Measurements from ENCODE around the gene THOC2.
"Not testable (repeated sequence)": the region's sequence is repeated elsewhere in the genome, so short reads cannot be mapped to it uniquely, and the experiment has no call there.

Gene THOC2

GRCh38 chrX:123601437-123601836 is 131.4 kb downstream of the THOC2 start:
- CTCF ChIA-PET = no interaction called here

DNA sequence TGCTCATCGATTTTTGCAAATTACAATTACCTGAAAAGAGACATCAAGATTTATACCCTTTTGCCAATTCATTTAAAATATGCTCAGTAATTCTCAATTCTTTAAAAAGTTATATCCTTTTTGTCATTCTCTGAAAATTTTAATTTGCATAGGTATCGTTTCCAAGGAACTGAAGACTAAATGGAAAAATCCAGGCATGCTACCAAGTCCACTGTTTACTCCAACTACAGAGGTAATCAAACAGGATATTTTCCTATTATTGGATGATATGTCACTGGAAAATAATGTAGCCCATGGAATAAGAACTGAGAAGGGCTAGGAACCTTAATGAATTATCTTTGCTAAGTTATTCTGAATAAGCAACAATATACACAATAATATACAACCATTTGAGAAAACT is 132.7 kb downstream of the THOC2 start:
- no peak for DNase-seq
- Mint-ChIP-seq H3K4me3 (no peak overlapping the region), H3K4me1 (no peaks in the 10 kb centered on the region), H3K27me3 (no peaks in the 10 kb centered on the region), H3K36me3 (peaks cover 18% of the 10 kb centered on the region), H3K27ac (no peak overlapping the region), H3K9me3 (no peaks in the 10 kb centered on the region)
- CTCF ChIA-PET = no interaction called here

More at GRCh38 chrX:123601437-123601836, 131.4 kb downstream of the THOC2 start:
- Mint-ChIP-seq H3K4me1 (no peaks in the 10 kb centered on the region), H3K4me3 (no peak overlapping the region), H3K36me3 (peaks cover 22% of the 10 kb centered on the region), H3K27ac (no peak overlapping the region), H3K27me3 (no peaks in the 10 kb centered on the region), H3K9me3 (no peaks in the 10 kb centered on the region)
- DNase-seq = no peak

- CTCF ChIA-PET = no interaction called here
- H3K36me3 Mint-ChIP-seq = no peaks in the 10 kb centered on the region
- no peak overlapping the region for H3K4me3 Mint-ChIP-seq
- peaks cover 11% of the 10 kb centered on the region for H3K4me1 Mint-ChIP-seq
- no peaks in the 10 kb centered on the region for H3K9me3 Mint-ChIP-seq
- H3K27me3 Mint-ChIP-seq = no peaks in the 10 kb centered on the region
- no peak for DNase-seq
- H3K27ac Mint-ChIP-seq = no peak overlapping the region
These were observed 141.9 kb downstream of the THOC2 start for GRCh38 chrX:123590842-123591486.

GRCh38 chrX:123588723-123589122 is 144.1 kb downstream of the THOC2 start:
- Mint-ChIP-seq H3K36me3 (no peaks in the 10 kb centered on the region), H3K27me3 (no peaks in the 10 kb centered on the region), H3K4me1 (peaks cover 11% of the 10 kb centered on the region), H3K4me3 (no peak overlapping the region), H3K9me3 (no peaks in the 10 kb centered on the region), H3K27ac (no peak overlapping the region)
- CTCF ChIA-PET = no interaction called here
- no peak for DNase-seq

- no peaks in the 10 kb centered on the region for H3K36me3 Mint-ChIP-seq
- no peak for DNase-seq
- CTCF ChIA-PET = no interaction called here
- H3K9me3 Mint-ChIP-seq = no peaks in the 10 kb centered on the region
- no peak overlapping the region for H3K4me3 Mint-ChIP-seq
- H3K4me1 Mint-ChIP-seq = no peaks in the 10 kb centered on the region
- H3K27me3 Mint-ChIP-seq = no peaks in the 10 kb centered on the region
- no peak overlapping the region for H3K27ac Mint-ChIP-seq
These were observed 151.3 kb downstream of the THOC2 start for GRCh38 chrX:123581586-123581985.

DNA sequence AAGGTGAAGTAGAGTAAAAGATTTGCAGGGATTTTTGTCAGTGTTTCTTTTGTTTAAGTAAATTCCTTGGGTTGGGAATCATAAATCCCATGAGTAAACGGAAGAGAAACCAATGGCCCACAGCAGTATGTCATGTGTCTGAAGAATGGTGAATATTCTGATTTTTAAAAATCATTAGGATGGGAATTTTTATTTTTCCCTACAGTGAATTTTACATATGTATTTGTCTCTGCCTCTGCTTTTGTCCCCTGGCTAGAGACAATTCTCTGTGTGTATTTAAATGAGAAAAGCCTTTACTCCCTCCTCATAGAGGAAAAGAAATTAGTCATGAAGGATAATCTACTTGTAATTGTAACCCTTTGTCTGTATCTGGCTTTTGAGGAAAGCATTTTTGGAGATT is 152.1 kb downstream of the THOC2 start:
- Mint-ChIP-seq H3K4me1 (no peaks in the 10 kb centered on the region), H3K36me3 (no peaks in the 10 kb centered on the region), H3K9me3 (peaks cover 1% of the 10 kb centered on the region), H3K4me3 (no peak overlapping the region), H3K27me3 (no peaks in the 10 kb centered on the region), H3K27ac (no peak overlapping the region)
- CTCF ChIA-PET = no interaction called here
- no peak for DNase-seq

- DNase-seq, H3K4me1 Mint-ChIP-seq, CTCF ChIA-PET, H3K36me3 Mint-ChIP-seq, H3K9me3 Mint-ChIP-seq, H3K4me3 Mint-ChIP-seq, H3K27me3 Mint-ChIP-seq, H3K27ac Mint-ChIP-seq: not testable (repeated sequence)
These were observed 158.8 kb downstream of the THOC2 start for GRCh38 chrX:123574027-123574426.

GRCh38 chrX:123570011-123570590 is 162.8 kb downstream of the THOC2 start:
- Mint-ChIP-seq H3K9me3 (peaks cover 5% of the 10 kb centered on the region), H3K4me3 (no peak overlapping the region), H3K36me3 (no peaks in the 10 kb centered on the region), H3K4me1 (no peaks in the 10 kb centered on the region), H3K27ac (no peak overlapping the region), H3K27me3 (no peaks in the 10 kb centered on the region)
- DNase-seq = no peak
- CTCF ChIA-PET = no interaction called here

GRCh38 chrX:123563167-123563566 is 169.7 kb downstream of the THOC2 start:
- no peak for DNase-seq
- Mint-ChIP-seq H3K4me3 (no peak overlapping the region), H3K9me3 (no peaks in the 10 kb centered on the region), H3K27ac (no peak overlapping the region), H3K27me3 (no peaks in the 10 kb centered on the region), H3K4me1 (no peaks in the 10 kb centered on the region), H3K36me3 (no peaks in the 10 kb centered on the region)
- CTCF ChIA-PET = no interaction called here

GRCh38 chrX:123562342-123563146 is 170.3 kb downstream of the THOC2 start:
- Mint-ChIP-seq H3K36me3 (no peaks in the 10 kb centered on the region), H3K27me3 (no peaks in the 10 kb centered on the region), H3K27ac (no peak overlapping the region), H3K4me3 (no peak overlapping the region), H3K9me3 (no peaks in the 10 kb centered on the region), H3K4me1 (no peaks in the 10 kb centered on the region)
- CTCF ChIA-PET = no interaction called here
- DNase-seq = no peak

GRCh38 chrX:123561439-123562215 is 171.2 kb downstream of the THOC2 start:
- Mint-ChIP-seq H3K36me3 (no peaks in the 10 kb centered on the region), H3K4me3 (no peak overlapping the region), H3K4me1 (no peaks in the 10 kb centered on the region), H3K27ac (no peak overlapping the region), H3K9me3 (no peaks in the 10 kb centered on the region), H3K27me3 (no peaks in the 10 kb centered on the region)
- CTCF ChIA-PET = no interaction called here
- no peak for DNase-seq

DNA sequence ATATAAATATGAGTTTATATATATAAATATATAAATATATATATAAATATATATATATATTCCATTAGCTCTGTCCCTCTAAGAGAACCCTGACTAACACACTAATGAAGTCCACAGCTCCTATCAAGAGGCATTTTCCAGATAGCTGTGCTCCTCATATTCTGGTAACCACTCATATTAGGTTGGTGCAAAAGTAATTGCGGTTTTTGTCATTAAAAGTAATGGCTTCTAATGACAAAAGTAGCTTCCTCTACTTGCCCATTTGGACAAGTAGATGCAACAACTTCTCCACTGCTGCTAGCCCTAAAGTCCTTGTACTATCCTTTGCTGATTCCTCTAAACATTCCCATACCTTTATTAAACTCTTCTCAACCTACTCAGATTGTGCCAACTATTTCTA is 182.0 kb downstream of the THOC2 start:
- Mint-ChIP-seq H3K27me3 (no peaks in the 10 kb centered on the region), H3K27ac (no peak overlapping the region), H3K36me3 (no peaks in the 10 kb centered on the region), H3K4me3 (no peak overlapping the region), H3K9me3 (no peaks in the 10 kb centered on the region), H3K4me1 (no peaks in the 10 kb centered on the region)
- CTCF ChIA-PET = no interaction called here
- DNase-seq = no peak

Data from activated naive CD4-positive, alpha-beta T cell treated with anti-CD3 and anti-CD28 coated beads, Interleukin-2, amount 10 ng/mL, durations not matched to agents 7 days and 5 days (primary cell).